Pancreas (tissue), 10 donors: ENCODE results near the gene RTN1. TPM values are rescaled to one million over a fixed set of nuclear protein-coding genes. Genes with fewer than 3 reads are reported as not detected.

Experiments
- ATAC-seq, 4 donors: fragments of 200-7000 bp; cut with Tn5 transposase; one replicate each; pipeline versions ENCODE4 v1.8.0 to v1.9.1; 2020; ENCODE audit warnings: mild to moderate bottlenecking in 4 of 4, moderate library complexity in 4 of 4
- DNase-seq, 6 donors: peaks; one replicate each; pipeline ENCODE4 v3.0.0-alpha.2; 2020
- FAIRE-seq: peaks from 2 replicates; lab custom pipeline; 2012; peaks lifted over from hg19 to GRCh38; lab: Jason Lieb, UNC
- H3K27ac ChIP-seq, 4 donors: fragments of 200-600 bp; sonication (generic); 1 replicate in 3 of 4; 2 replicates in 1 of 4; pipeline versions ENCODE4 v1.5.0 to v1.8.0; 2020
- H3K27me3 ChIP-seq, 4 donors: fragments of 200-600 bp; one replicate each; pipeline ENCODE4 v1.8.0; 2021
- H3K36me3 ChIP-seq, 3 donors: fragments of 200-600 bp; sonication (generic) in 1 of 3; one replicate each; pipeline versions ENCODE4 v1.5.0 to v1.8.0; 2020 to 2021
- H3K4me1 ChIP-seq, 3 donors: fragments of 200-600 bp; one replicate each; pipeline ENCODE4 v1.8.0; 2021
- H3K4me3 ChIP-seq, 4 donors: fragments of 200-600 bp; sonication (generic) in 2 of 4; one replicate each; pipeline versions ENCODE4 v1.5.0 to v1.8.0; 2020 to 2021
- H3K9me3 ChIP-seq, 4 donors: fragments of 200-600 bp; one replicate each; pipeline ENCODE4 v1.8.0; 2021
- CTCF ChIP-seq, 4 donors: fragments of 200-600 bp; sonication (generic) in 3 of 4; IDR thresholded peaks; one replicate each; pipeline versions ENCODE4 v1.5.0 to v1.8.0; 2021; ENCODE audit warnings: antibody characterized with exemption in 4 of 4
- WGBS, 2 donors: extraction: QIAGEN DNeasy Blood & Tissue Kit; methylation state at CpG; one replicate each; pipeline ENCODE4 v1.1.7; 2013; 5-methylcytosine and 5-hydroxymethylcytosine counted together
- intact Hi-C, 3 donors: fragments of 100-400 bp; cut with DNase I; formaldehyde crosslinking; loops; one replicate each; pipeline versions ENCODE4 v1.11.1 to v1.14.2; 2022
- polyA plus RNA-seq, 2 donors: library from polyadenylated mRNA; stranded (reverse); fragments of 200-250 nt; gene quantifications; one replicate each; pipeline ENCODE4 v1.2.3, GENCODE V29; 2013
- total RNA-seq, 6 donors: library from RNA; stranded (reverse); fragmentation: NEBNext Ultra II Directional in 4 of 6; extraction: Animal tissue kit (Norgen Biotek cat#: 25700) in 4 of 6; gene quantifications; one replicate each; pipeline versions ENCODE4 v1.2.1 to v1.2.4, GENCODE V29; 2021 to 2023
- donor health status: healthy with polysubstance abuse.
- donor health status: DM: no; HTN: no; CAD: no; lungs with moderate emphysema.
- donor health status: DM: no; HTN: no; CAD: no.
- donor health status: control.
- donor health status: control.
- donor health status: Bipolar disorder and iron deficiency.
- donor health status: DM: yes; HTN: yes; CAD: no.
- donor health status: DM: no; HTN: no; CAD: no.
- donor health status: DM: no; HTN: no; CAD: no.
- donor health status: DM: yes; HTN: yes; CAD: no.

RTN1 gene
- total and polyA plus RNA-seq, 8 donors = 0.97 to 42.0 (median 5.3) TPM

GRCh38 chr14:59803052-59803540 is 67.5 kb downstream of the RTN1 start:
- intact Hi-C loops = no loop called here
- TF ChIP-seq CTCF (IDR thresholded peaks at IDR 0.05) = no peak
- ATAC-seq (peak in 2 of 4 donors; percentile 25 to 30), FAIRE-seq (no peak), DNase-seq (no peak)
- H3K4me1 ChIP-seq = no peaks in the 10 kb centered on the region
- H3K4me3 ChIP-seq = no peak overlapping the region
- no peaks in the 10 kb centered on the region for H3K36me3 ChIP-seq
- H3K27me3 ChIP-seq = no peaks in the 10 kb centered on the region
- H3K9me3 ChIP-seq = no peaks in the 10 kb centered on the region
- no peak overlapping the region for H3K27ac ChIP-seq
- 68 to 69% methylated on average over 7 of the region's 7 CpGs for WGBS, 2 donors

- Histone ChIP-seq H3K36me3 (no peaks in the 10 kb centered on the region), H3K4me3 (no peak overlapping the region), H3K27me3 (peaks cover 0 to 4% (median 0%) of the 10 kb centered on the region in 4 donors), H3K9me3 (no peaks in the 10 kb centered on the region), H3K27ac (no peak overlapping the region), H3K4me1 (no peaks in the 10 kb centered on the region)
- 8 to 9% methylated on average over 2 of the region's 2 CpGs for WGBS, 2 donors
- FAIRE-seq (no peak), DNase-seq (no peak), ATAC-seq (peak in 2 of 4 donors; percentile 14 to 16)
- TF ChIP-seq CTCF (IDR thresholded peaks at IDR 0.05) = no peak
- intact Hi-C loops = no loop called here
These were observed 82.4 kb downstream of the RTN1 start for GRCh38 chr14:59788176-59788575.

- ATAC-seq = no peak
- no peak for TF ChIP-seq CTCF (IDR thresholded peaks at IDR 0.05)
These were observed 83.4 kb downstream of the RTN1 start for GRCh38 chr14:59787045-59787674.

GRCh38 chr14:59785629-59786028 is 84.9 kb downstream of the RTN1 start:
- no peak for TF ChIP-seq CTCF (IDR thresholded peaks at IDR 0.05)
- ATAC-seq (no peak), FAIRE-seq (no peak), DNase-seq (no peak)
- Histone ChIP-seq H3K4me3 (no peak overlapping the region), H3K4me1 (no peaks in the 10 kb centered on the region), H3K36me3 (no peaks in the 10 kb centered on the region), H3K9me3 (no peaks in the 10 kb centered on the region), H3K27me3 (peaks cover 0 to 4% (median 0%) of the 10 kb centered on the region in 4 donors), H3K27ac (no peak overlapping the region)
- intact Hi-C loops = no loop called here

More at GRCh38 chr14:59787045-59787674, 83.4 kb downstream of the RTN1 start:
- H3K36me3 ChIP-seq = no peaks in the 10 kb centered on the region
- intact Hi-C loops = no loop called here
- DNase-seq (no peak), FAIRE-seq (no peak)
- no peaks in the 10 kb centered on the region for H3K4me1 ChIP-seq
- WGBS, 2 donors = 45 to 47% methylated on average over 2 of the region's 2 CpGs
- H3K4me3 ChIP-seq = no peak overlapping the region
- no peak overlapping the region for H3K27ac ChIP-seq
- peaks cover 0 to 4% (median 0%) of the 10 kb centered on the region in 4 donors for H3K27me3 ChIP-seq
- H3K9me3 ChIP-seq = no peaks in the 10 kb centered on the region

GRCh38 chr14:59782760-59783159 is 87.8 kb downstream of the RTN1 start:
- H3K4me1 ChIP-seq = no peaks in the 10 kb centered on the region
- WGBS, 2 donors = 75% methylated on average over 2 of the region's 2 CpGs
- no peak for FAIRE-seq
- H3K36me3 ChIP-seq = no peaks in the 10 kb centered on the region
- H3K4me3 ChIP-seq = no peak overlapping the region
- no peak for TF ChIP-seq CTCF (IDR thresholded peaks at IDR 0.05)
- H3K27me3 ChIP-seq = peaks cover 0 to 4% (median 0%) of the 10 kb centered on the region in 4 donors
- ATAC-seq = no peak
- intact Hi-C loops = no loop called here
- H3K9me3 ChIP-seq = no peaks in the 10 kb centered on the region
- DNase-seq = no peak
- no peak overlapping the region for H3K27ac ChIP-seq
